Immature natural killer cell (primary cell): ENCODE data around the gene SLC15A1. TPM values are rescaled to one million over a fixed set of nuclear protein-coding genes. Genes with fewer than 3 reads are reported as not detected.

Experiments
- DNase-seq, 3 donors: peaks; one replicate each; pipeline ENCODE4 v3.0.0; 2022; ENCODE audit warnings: mixed read lengths in 1 of 3
- H3K27ac Mint-ChIP-seq, 6 donors: one replicate each; pipeline ENCODE4 v1.8.0; 2020; ENCODE audit warnings: mixed read lengths in 6 of 6, mild to moderate bottlenecking in 5 of 6, inconsistent platforms in 4 of 6, moderate library complexity in 3 of 6
- H3K27me3 Mint-ChIP-seq, 3 donors: one replicate each; pipeline ENCODE4 v1.8.0; 2020 to 2021; ENCODE audit warnings: low read depth in 3 of 3, mild to moderate bottlenecking in 3 of 3, mixed read lengths in 3 of 3, moderate library complexity in 3 of 3, inconsistent platforms in 1 of 3
- H3K36me3 Mint-ChIP-seq, 3 donors: one replicate each; pipeline ENCODE4 v1.8.0; 2020; ENCODE audit warnings: mixed read lengths in 3 of 3, inconsistent platforms in 2 of 3, mild to moderate bottlenecking in 2 of 3
- H3K4me1 Mint-ChIP-seq, 2 donors: one replicate each; pipeline ENCODE4 v1.8.0; 2020; ENCODE audit warnings: inconsistent platforms in 2 of 2, mild to moderate bottlenecking in 2 of 2, mixed read lengths in 2 of 2, moderate library complexity in 1 of 2
- H3K4me3 Mint-ChIP-seq, 5 donors: one replicate each; pipeline ENCODE4 v1.8.0; 2020; ENCODE audit warnings: mild to moderate bottlenecking in 5 of 5, mixed read lengths in 5 of 5, inconsistent platforms in 3 of 5, moderate library complexity in 3 of 5
- H3K9me3 Mint-ChIP-seq, 6 donors: one replicate each; pipeline ENCODE4 v1.8.0; 2020; ENCODE audit warnings: mild to moderate bottlenecking in 6 of 6, mixed read lengths in 6 of 6, inconsistent platforms in 4 of 6, moderate library complexity in 3 of 6
- polyA plus RNA-seq, 3 donors: library from polyadenylated mRNA; unstranded; fragments of 300-500 nt; fragmentation: Illumina TruSeq; gene quantifications; one replicate each; pipeline ENCODE4 v1.2.3, GENCODE V29; 2021

SLC15A1 gene
- polyA plus RNA-seq, 3 donors from 2014 or later: not detected

GRCh38 chr13:98664924-98665637, 87.4 kb downstream of the SLC15A1 start:
- Mint-ChIP-seq H3K27ac (no peak overlapping the region), H3K36me3 (no peaks in the 10 kb centered on the region), H3K4me3 (no peak overlapping the region), H3K4me1 (no peaks in the 10 kb centered on the region), H3K9me3 (no peaks in the 10 kb centered on the region), H3K27me3 (peaks cover 0 to 9% (median 2%) of the 10 kb centered on the region in 3 donors)
- DNase-seq: no peak

- no peak for DNase-seq
- no peaks in the 10 kb centered on the region for H3K4me1 Mint-ChIP-seq
- H3K36me3 Mint-ChIP-seq: no peaks in the 10 kb centered on the region
- H3K27me3 Mint-ChIP-seq: peaks cover 0 to 9% (median 4%) of the 10 kb centered on the region in 3 donors
- no peaks in the 10 kb centered on the region for H3K9me3 Mint-ChIP-seq
- no peak overlapping the region for H3K4me3 Mint-ChIP-seq
- H3K27ac Mint-ChIP-seq: no peak overlapping the region
These were observed 88.0 kb downstream of the SLC15A1 start for GRCh38 chr13:98664510-98664909.

- Mint-ChIP-seq H3K4me3 (no peak overlapping the region), H3K9me3 (no peaks in the 10 kb centered on the region), H3K27me3 (peaks cover 0 to 7% (median 4%) of the 10 kb centered on the region in 3 donors), H3K27ac (no peak overlapping the region), H3K4me1 (no peaks in the 10 kb centered on the region), H3K36me3 (no peaks in the 10 kb centered on the region)
- DNase-seq: no peak
These were observed 88.4 kb downstream of the SLC15A1 start for GRCh38 chr13:98664047-98664446.

- Mint-ChIP-seq H3K4me3 (no peak overlapping the region), H3K9me3 (no peaks in the 10 kb centered on the region), H3K27ac (no peak overlapping the region), H3K27me3 (peaks cover 0 to 8% (median 3%) of the 10 kb centered on the region in 3 donors), H3K4me1 (peaks cover 0 to 2% of the 10 kb centered on the region in 2 donors), H3K36me3 (no peaks in the 10 kb centered on the region)
- DNase-seq: no peak
These were observed 94.3 kb downstream of the SLC15A1 start for GRCh38 chr13:98658131-98658530.

- H3K36me3 Mint-ChIP-seq: no peaks in the 10 kb centered on the region
- H3K4me3 Mint-ChIP-seq: no peak overlapping the region
- no peaks in the 10 kb centered on the region for H3K9me3 Mint-ChIP-seq
- peak overlapping the region in 1 of 6 donors; percentile 62 for H3K27ac Mint-ChIP-seq
- H3K27me3 Mint-ChIP-seq: peaks cover 0 to 8% (median 3%) of the 10 kb centered on the region in 3 donors
- H3K4me1 Mint-ChIP-seq: peaks cover 0 to 2% of the 10 kb centered on the region in 2 donors
- DNase-seq: no peak
These were observed 94.9 kb downstream of the SLC15A1 start for GRCh38 chr13:98657506-98658085.

- peaks cover 0 to 2% of the 10 kb centered on the region in 2 donors for H3K4me1 Mint-ChIP-seq
- no peak overlapping the region for H3K4me3 Mint-ChIP-seq
- peaks cover 0 to 8% (median 3%) of the 10 kb centered on the region in 3 donors for H3K27me3 Mint-ChIP-seq
- H3K36me3 Mint-ChIP-seq: no peaks in the 10 kb centered on the region
- no peaks in the 10 kb centered on the region for H3K9me3 Mint-ChIP-seq
- DNase-seq: no peak
- H3K27ac Mint-ChIP-seq: no peak overlapping the region
These were observed 96.2 kb downstream of the SLC15A1 start for GRCh38 chr13:98656223-98656622.

- H3K27me3 Mint-ChIP-seq: peaks cover 0 to 4% (median 3%) of the 10 kb centered on the region in 3 donors
- H3K27ac Mint-ChIP-seq: peak overlapping the region in 2 of 6 donors; percentile 60 to 64
- DNase-seq: peak; percentile 39 to 56 (median 46)
- H3K4me3 Mint-ChIP-seq: no peak overlapping the region
- no peaks in the 10 kb centered on the region for H3K36me3 Mint-ChIP-seq
- no peaks in the 10 kb centered on the region for H3K9me3 Mint-ChIP-seq
- H3K4me1 Mint-ChIP-seq: peaks cover 0 to 2% of the 10 kb centered on the region in 2 donors
These were observed 98.9 kb downstream of the SLC15A1 start for GRCh38 chr13:98653463-98653985.

GRCh38 chr13:98652721-98653462, 99.6 kb downstream of the SLC15A1 start:
- DNase-seq: no peak
- H3K4me1 Mint-ChIP-seq: peaks cover 0 to 2% of the 10 kb centered on the region in 2 donors
- H3K9me3 Mint-ChIP-seq: no peaks in the 10 kb centered on the region
- H3K27ac Mint-ChIP-seq: peak overlapping the region in 2 of 6 donors; percentile 60 to 64
- H3K4me3 Mint-ChIP-seq: no peak overlapping the region
- H3K36me3 Mint-ChIP-seq: no peaks in the 10 kb centered on the region
- H3K27me3 Mint-ChIP-seq: peaks cover 0 to 4% (median 3%) of the 10 kb centered on the region in 3 donors

- Mint-ChIP-seq H3K27ac (no peak overlapping the region), H3K27me3 (peaks cover 0 to 3% (median 3%) of the 10 kb centered on the region in 3 donors), H3K36me3 (no peaks in the 10 kb centered on the region), H3K9me3 (no peaks in the 10 kb centered on the region), H3K4me3 (no peak overlapping the region), H3K4me1 (peaks cover 0 to 2% of the 10 kb centered on the region in 2 donors)
- no peak for DNase-seq
These were observed 100.2 kb downstream of the SLC15A1 start for GRCh38 chr13:98652276-98652675.

GRCh38 chr13:98651744-98652143, 100.7 kb downstream of the SLC15A1 start:
- Mint-ChIP-seq H3K27me3 (peaks cover 0 to 4% (median 2%) of the 10 kb centered on the region in 3 donors), H3K27ac (no peak overlapping the region), H3K36me3 (no peaks in the 10 kb centered on the region), H3K9me3 (no peaks in the 10 kb centered on the region), H3K4me1 (peaks cover 0 to 2% of the 10 kb centered on the region in 2 donors), H3K4me3 (no peak overlapping the region)
- DNase-seq: no peak

- Mint-ChIP-seq H3K9me3 (no peaks in the 10 kb centered on the region), H3K4me3 (no peak overlapping the region), H3K27me3 (peaks cover 2 to 8% (median 2%) of the 10 kb centered on the region in 3 donors), H3K36me3 (no peaks in the 10 kb centered on the region), H3K4me1 (peaks cover 0 to 2% of the 10 kb centered on the region in 2 donors), H3K27ac (no peak overlapping the region)
- no peak for DNase-seq
These were observed 101.9 kb downstream of the SLC15A1 start for GRCh38 chr13:98650396-98651107.

- Mint-ChIP-seq H3K4me1 (peaks cover 0 to 2% of the 10 kb centered on the region in 2 donors), H3K4me3 (no peak overlapping the region), H3K27ac (no peak overlapping the region), H3K36me3 (no peaks in the 10 kb centered on the region), H3K9me3 (no peaks in the 10 kb centered on the region), H3K27me3 (peaks cover 2 to 8% (median 2%) of the 10 kb centered on the region in 3 donors)
- DNase-seq: no peak
These were observed 102.6 kb downstream of the SLC15A1 start for GRCh38 chr13:98649861-98650260.

GRCh38 chr13:98648686-98649085, 103.8 kb downstream of the SLC15A1 start:
- Mint-ChIP-seq H3K27me3 (peaks cover 2 to 4% (median 2%) of the 10 kb centered on the region in 3 donors), H3K4me3 (no peak overlapping the region), H3K4me1 (peaks cover 0 to 2% of the 10 kb centered on the region in 2 donors), H3K36me3 (no peaks in the 10 kb centered on the region), H3K9me3 (no peaks in the 10 kb centered on the region), H3K27ac (no peak overlapping the region)
- no peak for DNase-seq
